Fibroblast of villous mesenchyme (primary cell): ENCODE data around the gene DNMBP. TPM values are rescaled to one million over a fixed set of nuclear protein-coding genes. Genes with fewer than 3 reads are reported as not detected.
"Not testable (repeated sequence)": the region's sequence is repeated elsewhere in the genome, so short reads cannot be mapped to it uniquely, and the experiment has no call there.

Source experiments
- DNase-seq: peaks from one replicate; pipeline ENCODE4 v3.0.0-alpha.2; 2010; ENCODE audit warnings: low read depth
- H3K4me3 ChIP-seq: 2 replicates; pipeline ENCODE4 v1.5.1; 2011; ENCODE audit warnings: low read depth, mild to moderate bottlenecking, low read length
- CTCF ChIP-seq: IDR thresholded peaks from 2 replicates; pipeline ENCODE4 v1.5.1; 2012; ENCODE audit warnings: low read depth, mild to moderate bottlenecking, low read length; ENCODE audit not compliant: insufficient read depth
- total RNA-seq: library from RNA; depleted of rRNA; stranded (reverse); fragments of >200 nt; gene quantifications from 2 replicates; pipeline ENCODE4 v1.2.3, GENCODE V29; 2012

The DNMBP gene
- total RNA-seq, 1 donor = 27.6 TPM

DNA sequence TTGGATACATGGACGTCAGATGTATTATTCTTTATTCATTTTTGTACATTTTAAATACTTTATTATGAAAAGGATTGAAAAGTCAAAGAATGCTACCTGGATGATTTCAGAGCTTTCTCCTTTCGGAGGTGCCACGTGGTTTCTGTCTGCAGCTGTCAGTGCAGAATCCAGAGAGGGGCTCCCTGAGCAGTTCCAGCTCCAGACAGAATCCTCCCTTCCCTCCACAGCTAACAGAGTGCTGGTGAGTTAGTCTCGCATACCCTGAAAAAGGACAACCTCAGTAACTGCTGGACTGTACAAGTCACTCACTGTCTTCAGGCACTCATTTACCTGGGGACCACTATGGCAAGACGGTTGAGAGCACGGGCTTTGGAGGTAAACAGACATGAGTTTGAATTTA lies 10.9 kb downstream of the DNMBP start:
- DNase-seq = no peak
- no peak overlapping the region for H3K4me3 ChIP-seq
- TF ChIP-seq CTCF = no peak

DNA sequence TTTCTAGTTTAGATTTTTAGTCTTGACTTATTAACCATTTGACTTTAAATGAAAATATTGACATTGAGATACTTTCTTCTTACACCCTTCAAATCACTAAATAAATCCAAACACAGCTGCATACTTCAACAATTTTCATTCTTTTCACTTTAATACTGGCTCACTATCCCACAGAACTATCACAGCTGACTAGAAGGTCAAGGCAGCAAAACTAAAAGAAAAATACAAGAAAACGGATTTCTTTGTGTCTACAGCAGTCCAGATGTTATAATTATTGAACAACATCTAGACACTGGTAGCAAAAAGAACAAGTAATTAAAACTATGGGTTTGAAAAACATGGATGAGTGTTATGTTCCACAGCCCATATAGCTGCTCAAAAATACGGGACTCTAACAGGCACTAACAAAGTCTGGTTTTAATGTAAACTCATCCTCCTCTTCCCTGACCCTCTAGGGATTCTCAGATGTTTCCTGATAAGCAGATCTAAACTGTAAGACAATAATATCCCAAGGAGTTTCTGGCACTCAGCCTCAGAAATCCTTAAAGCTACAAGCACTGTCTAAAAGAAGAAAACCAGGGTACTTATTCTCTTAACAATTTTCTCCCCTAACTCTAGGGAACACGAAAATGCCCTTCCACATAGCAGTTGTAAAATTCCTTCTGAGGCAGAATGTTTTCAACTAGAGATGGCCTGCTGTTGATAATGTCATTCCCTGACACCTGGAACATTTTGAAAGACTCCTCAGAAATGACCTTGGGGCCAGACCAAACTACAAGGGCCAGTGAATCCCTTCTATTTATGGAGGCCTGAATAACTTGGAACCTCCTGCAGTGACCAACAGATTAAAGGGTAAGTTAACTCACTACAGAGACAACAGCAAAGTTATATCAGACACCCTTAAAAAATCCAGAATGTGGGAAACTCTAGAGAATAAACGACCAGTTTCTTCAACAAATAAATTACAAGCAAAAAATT lies 12.8 kb downstream of the DNMBP start:
- H3K4me3 ChIP-seq = peak overlapping the region; percentile 34
- peak; percentile 96 for DNase-seq
- TF ChIP-seq CTCF = no peak

DNA sequence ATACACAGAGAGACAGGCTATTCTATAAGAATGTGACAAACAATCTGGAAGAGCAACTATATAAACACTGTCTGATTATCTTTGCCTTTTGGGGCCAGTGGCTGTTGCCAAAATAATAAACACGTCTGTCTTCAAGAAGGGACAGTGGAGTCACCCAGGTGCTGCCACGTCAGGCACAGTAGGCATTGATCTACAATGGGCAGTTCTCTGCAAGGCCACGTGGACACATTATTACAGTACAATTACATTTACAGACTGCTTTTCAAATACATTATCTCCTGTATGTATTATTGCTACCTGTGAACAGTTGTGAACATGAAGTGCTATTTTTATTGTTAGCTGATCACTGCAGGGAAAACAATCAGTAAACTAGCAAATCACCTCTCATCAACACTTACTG lies 14.0 kb downstream of the DNMBP start:
- no peak for TF ChIP-seq CTCF
- no peak overlapping the region for H3K4me3 ChIP-seq
- DNase-seq = no peak

DNA sequence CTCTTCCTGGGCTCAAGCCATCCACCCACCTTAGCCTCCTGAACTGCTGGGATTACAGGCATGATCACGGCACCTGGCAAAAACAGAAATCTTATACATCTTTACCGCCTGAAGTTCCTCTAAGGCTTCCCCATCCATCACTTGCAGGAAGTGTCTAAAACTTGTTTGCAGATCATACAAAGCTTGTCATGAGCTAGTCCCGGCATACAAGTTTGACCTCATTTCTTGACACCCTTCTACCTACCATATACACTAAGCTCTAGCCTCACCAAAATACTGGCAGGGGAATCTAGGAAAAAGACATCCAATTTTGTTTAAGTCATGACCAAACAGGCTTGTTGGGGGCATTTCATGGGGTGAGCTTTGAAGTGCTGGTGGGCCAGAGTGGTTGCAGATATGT lies 14.5 kb downstream of the DNMBP start:
- no peak for DNase-seq
- no peak for TF ChIP-seq CTCF
- no peak overlapping the region for H3K4me3 ChIP-seq

DNA sequence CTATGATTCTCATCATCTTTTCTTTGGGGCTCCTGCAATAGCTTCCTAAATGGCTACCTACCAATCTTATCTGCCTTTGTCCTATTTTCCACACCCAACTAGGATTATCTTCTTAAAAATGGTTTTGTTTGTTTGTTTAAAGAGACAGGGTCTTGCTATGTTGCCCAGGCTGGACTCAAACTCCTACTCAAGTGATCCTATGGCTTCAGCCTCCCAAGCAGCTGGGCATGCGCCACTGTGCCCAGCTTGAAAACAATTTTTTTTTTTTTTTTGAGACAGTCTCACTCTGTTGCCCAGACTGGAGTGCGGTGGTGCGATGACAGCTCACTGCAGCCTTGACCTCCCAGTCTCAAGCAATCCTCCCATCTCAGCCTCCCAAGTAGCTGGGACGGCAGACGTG lies 14.9 kb downstream of the DNMBP start:
- DNase-seq = no peak
- no peak for TF ChIP-seq CTCF
- no peak overlapping the region for H3K4me3 ChIP-seq

GRCh38 chr10:99993701-99994689 lies 15.8 kb downstream of the DNMBP start:
- DNase-seq = peak; percentile 99
- no peak overlapping the region for H3K4me3 ChIP-seq
- no peak for TF ChIP-seq CTCF

- not testable (repeated sequence) for DNase-seq, H3K4me3 ChIP-seq
Observed at GRCh38 chr10:99985637-99986036, 24.1 kb downstream of the DNMBP start.
